Skeletal muscle satellite cell (primary cell): ENCODE data around the gene FHIT. TPM values are rescaled to one million over a fixed set of nuclear protein-coding genes. Genes with fewer than 3 reads are reported as not detected.

Experiments
- H3K27me3 ChIP-seq: 2 replicates; pipeline ENCODE4 v1.7.0; 2013; ENCODE audit warnings: low read length; ENCODE audit not compliant: control insufficient read depth, insufficient read depth
- H3K36me3 ChIP-seq: 2 replicates; pipeline ENCODE4 v1.7.0; 2013; ENCODE audit warnings: mild to moderate bottlenecking, control low read depth, low read length; ENCODE audit not compliant: insufficient read depth
- H3K4me1 ChIP-seq: 2 replicates; pipeline ENCODE4 v1.7.0; 2013; ENCODE audit warnings: low read length; ENCODE audit not compliant: control insufficient read depth, insufficient read depth
- H3K4me2 ChIP-seq: 2 replicates; pipeline ENCODE4 v1.7.0; 2013; ENCODE audit warnings: mild to moderate bottlenecking, low read length
- H3K4me3 ChIP-seq: 2 replicates; pipeline ENCODE4 v1.7.0; 2013; ENCODE audit warnings: low read length
- H3K9ac ChIP-seq: 2 replicates; pipeline ENCODE4 v1.7.0; 2013; ENCODE audit warnings: mild to moderate bottlenecking, low read depth, low read length, moderate library complexity
- H3K9me3 ChIP-seq: replicated peaks from 2 replicates; pipeline ENCODE4 v1.7.0; 2013; ENCODE audit warnings: mild to moderate bottlenecking, control low read depth, low read length
- small RNA-seq: library from RNA; depleted of rRNA; stranded (forward); fragments of <200 nt; gene quantifications from one replicate; pipeline ENCODE3, GENCODE V24; 2012

FHIT gene

GRCh38 chr3:59699648-59700320 lies 1551.5 kb downstream of the FHIT start:
- H3K9me3 ChIP-seq, result no peaks in the 10 kb centered on the region
- H3K27me3 ChIP-seq, result no peaks in the 10 kb centered on the region
- no peak overlapping the region for H3K9ac ChIP-seq
- H3K36me3 ChIP-seq, result no peaks in the 10 kb centered on the region
- no peaks in the 10 kb centered on the region for H3K4me1 ChIP-seq
- no peak overlapping the region for H3K4me2 ChIP-seq
- H3K4me3 ChIP-seq, result no peak overlapping the region

Small RNA genes lying within 50 kb of the gene (small RNA-seq; reads per million reads assigned to genes)
- gene MIR548BB (not detected), gene RF00012 (not detected)
